IMR-90 (cell line): Measurements from ENCODE around the gene SLC38A3. TPM values are rescaled to one million over a fixed set of nuclear protein-coding genes. Genes with fewer than 3 reads are reported as not detected.

ENCODE experiments used
- ATAC-seq: fragments of 200-7000 bp; cut with Tn5 transposase; 2 replicates; pipeline ENCODE4 v1.9.1; 2020; ENCODE audit warnings: low read depth, mild to moderate bottlenecking, moderate library complexity
- BruUV-seq: library from RNA; stranded (reverse); fragments of 400-500 nt; replicated peaks from 2 replicates; lab custom pipeline; 2021; lab: Mats Ljungman, UMichigan
- CTCF ChIA-PET: fragments of 300-600 bp; formaldehyde crosslinking; extraction: SDS; loops from one replicate; lab custom pipeline; 2021; ENCODE audit warnings: antibody characterized with exemption; lab: Yijun Ruan, JAX
- POLR2A ChIA-PET: fragments of 300-600 bp; sonication (Branson Sonifier 250); formaldehyde crosslinking; loops from one replicate; lab custom pipeline; 2022; ENCODE audit warnings: antibody characterized with exemption; ENCODE audit not compliant: unreplicated experiment; lab: Charles Lee
- DNase-seq: peaks from one replicate; pipeline ENCODE4 v3.0.0; 2013
- H2AFZ ChIP-seq: replicated peaks from 2 replicates; pipeline ENCODE3; 2013; ENCODE audit warnings: low read length, mild to moderate bottlenecking; ENCODE audit not compliant: poor library complexity
- H2AK5ac ChIP-seq: 2 replicates; pipeline ENCODE4 v1.6.1; 2013; ENCODE audit warnings: low read depth, low read length, inconsistent platforms
- H2AK9ac ChIP-seq: replicated peaks from 2 replicates; pipeline ENCODE3; 2013; ENCODE audit warnings: mild to moderate bottlenecking, low read depth, low read length, moderate library complexity; ENCODE audit not compliant: poor library complexity
- H2BK120ac ChIP-seq: 2 replicates; pipeline ENCODE4 v1.6.1; 2013; ENCODE audit warnings: low read depth, low read length, inconsistent platforms
- H2BK15ac ChIP-seq: 3 replicates; pipeline ENCODE4 v1.6.1; 2013; ENCODE audit warnings: low read depth, low read length, inconsistent platforms
- H2BK20ac ChIP-seq: 2 replicates; pipeline ENCODE4 v1.6.1; 2013; ENCODE audit warnings: low read depth, mild to moderate bottlenecking, inconsistent platforms, low read length, moderate library complexity
- H2BK5ac ChIP-seq: 2 replicates; pipeline ENCODE4 v1.6.1; 2013; ENCODE audit warnings: mild to moderate bottlenecking, low read depth, low read length, inconsistent platforms; ENCODE audit not compliant: poor library complexity, severe bottlenecking
- H3K14ac ChIP-seq: replicated peaks from 2 replicates; pipeline ENCODE4 v1.6.1; 2013; ENCODE audit warnings: low read depth, low read length, inconsistent platforms
- H3K18ac ChIP-seq: 2 replicates; pipeline ENCODE4 v1.6.1; 2013; ENCODE audit warnings: low read depth, low read length, control low read depth
- H3K23ac ChIP-seq: 2 replicates; pipeline ENCODE4 v1.6.1; 2013; ENCODE audit warnings: low read depth, low read length, inconsistent platforms
- H3K27ac ChIP-seq: 2 replicates; pipeline ENCODE4 v1.5.1; 2013; ENCODE audit warnings: mild to moderate bottlenecking, control low read depth, low read length; ENCODE audit not compliant: insufficient read depth
- H3K27me3 ChIP-seq: 2 replicates; pipeline ENCODE4 v1.6.1; 2013; ENCODE audit warnings: low read length; ENCODE audit not compliant: control insufficient read depth, insufficient read depth
- H3K36me3 ChIP-seq: 2 replicates; pipeline ENCODE4 v1.6.1; 2013; ENCODE audit warnings: low read length, mixed read lengths; ENCODE audit not compliant: control insufficient read depth, insufficient read depth
- H3K4ac ChIP-seq: 2 replicates; pipeline ENCODE4 v1.6.1; 2013; ENCODE audit warnings: low read depth, low read length, inconsistent platforms
- H3K4me1 ChIP-seq: 2 replicates; pipeline ENCODE4 v1.6.1; 2013; ENCODE audit warnings: low read length, mixed read lengths; ENCODE audit not compliant: control insufficient read depth, insufficient read depth
- H3K4me2 ChIP-seq: 2 replicates; pipeline ENCODE4 v1.6.1; 2013; ENCODE audit warnings: low read depth, mild to moderate bottlenecking, control low read depth, low read length, moderate library complexity
- H3K4me3 ChIP-seq: 2 replicates; pipeline ENCODE4 v1.5.1; 2013; ENCODE audit warnings: low read depth, mild to moderate bottlenecking, control low read depth, low read length, moderate library complexity; ENCODE audit not compliant: insufficient read depth
- H3K56ac ChIP-seq: 2 replicates; pipeline ENCODE4 v1.6.1; 2013; ENCODE audit warnings: low read length, inconsistent platforms; ENCODE audit not compliant: insufficient read depth; ENCODE audit errors: extremely low read depth
- H3K79me1 ChIP-seq, 2 experiments: 2 replicates each; pipeline ENCODE4 v1.6.1; 2013; ENCODE audit warnings: low read length in 2 of 2, inconsistent platforms in 1 of 2, low read depth in 1 of 2
- H3K9ac ChIP-seq: 2 replicates; pipeline ENCODE4 v1.6.1; 2013; ENCODE audit warnings: low read depth, low read length, control low read depth
- H3K9me1 ChIP-seq: 2 replicates; pipeline ENCODE4 v1.6.1; 2013; ENCODE audit warnings: low read length, inconsistent platforms; ENCODE audit not compliant: insufficient read depth
- H3K9me3 ChIP-seq: 2 replicates; pipeline ENCODE4 v1.6.1; 2013; ENCODE audit warnings: low read length; ENCODE audit not compliant: control insufficient read depth, insufficient read depth
- H4K20me1 ChIP-seq: 2 replicates; pipeline ENCODE4 v1.6.1; 2013; ENCODE audit warnings: low read length, inconsistent platforms; ENCODE audit not compliant: insufficient read depth
- H4K5ac ChIP-seq: 2 replicates; pipeline ENCODE4 v1.6.1; 2013; ENCODE audit warnings: mild to moderate bottlenecking, low read depth, low read length, control low read depth
- H4K8ac ChIP-seq, 2 experiments: 2 replicates each; pipeline ENCODE4 v1.6.1; 2013; ENCODE audit warnings: low read depth in 2 of 2, low read length in 2 of 2, control low read depth in 1 of 2, inconsistent platforms in 1 of 2
- H4K91ac ChIP-seq: 2 replicates; pipeline ENCODE4 v1.6.1; 2013; ENCODE audit warnings: low read depth, low read length, inconsistent platforms; ENCODE audit not compliant: insufficient read depth
- BHLHE40 ChIP-seq: fragments of 150-350 bp; IDR thresholded peaks from 2 replicates; pipeline ENCODE4 v1.6.1; 2016; ENCODE audit warnings: mild to moderate bottlenecking, low read depth, low read length
- CEBPB ChIP-seq: IDR thresholded peaks from 2 replicates; pipeline ENCODE4 v1.6.1; 2012; ENCODE audit warnings: low read depth, low read length, improper control_type of control experiment
- CHD1 ChIP-seq: IDR thresholded peaks from 2 replicates; pipeline ENCODE4 v1.6.1; 2012; ENCODE audit warnings: low read depth, low read length, improper control_type of control experiment
- CTCF ChIP-seq: conservative IDR thresholded peaks from 2 replicates; pipeline ENCODE4 v1.5.1; 2012; ENCODE audit warnings: mild to moderate bottlenecking, low read depth, low read length, improper control_type of control experiment
- ELK1 ChIP-seq: fragments of 150-350 bp; IDR thresholded peaks from 2 replicates; pipeline ENCODE4 v1.6.1; 2016; ENCODE audit warnings: low read depth, mild to moderate bottlenecking, low read length, moderate library complexity, borderline replicate concordance
- FOS ChIP-seq: fragments of 150-350 bp; IDR thresholded peaks from 2 replicates; pipeline ENCODE4 v1.6.1; 2016; ENCODE audit warnings: low read depth, low read length
- MAFK ChIP-seq: IDR thresholded peaks from 2 replicates; pipeline ENCODE4 v1.6.1; 2012; ENCODE audit warnings: low read depth, low read length, improper control_type of control experiment
- MXI1 ChIP-seq: IDR thresholded peaks from 2 replicates; pipeline ENCODE4 v1.6.1; 2012; ENCODE audit warnings: low read depth, mild to moderate bottlenecking, low read length, moderate library complexity, borderline replicate concordance
- NFE2L2 ChIP-seq: fragments of 150-350 bp; IDR thresholded peaks from 2 replicates; pipeline ENCODE4 v1.6.1; 2016; ENCODE audit warnings: low read depth, mild to moderate bottlenecking, low read length
- POLR2A ChIP-seq: IDR thresholded peaks from 2 replicates; pipeline ENCODE4 v1.6.1; 2012; ENCODE audit warnings: mild to moderate bottlenecking, low read depth, low read length
- RCOR1 ChIP-seq: IDR thresholded peaks from 2 replicates; pipeline ENCODE4 v1.6.1; 2012; ENCODE audit warnings: mild to moderate bottlenecking, low read length, improper control_type of control experiment; ENCODE audit not compliant: insufficient replicate concordance
- RFX5 ChIP-seq: IDR thresholded peaks from 2 replicates; pipeline ENCODE4 v1.8.0; 2012; ENCODE audit warnings: low read depth, mild to moderate bottlenecking, low read length, moderate library complexity
- SMC3 ChIP-seq: fragments of 150-350 bp; IDR thresholded peaks from 2 replicates; pipeline ENCODE4 v1.6.1; 2016; ENCODE audit warnings: low read depth, mild to moderate bottlenecking, antibody characterized with exemption, low read length, moderate library complexity
- USF2 ChIP-seq: fragments of 150-350 bp; IDR thresholded peaks from 2 replicates; pipeline ENCODE4 v1.6.1; 2017; ENCODE audit warnings: mild to moderate bottlenecking, antibody characterized with exemption, low read length, low read depth
- WGBS, 2 experiments: methylation state at CpG; one replicate each; pipeline versions ENCODE4 v1.1.5 to v1.1.7; 2013; ENCODE audit warnings: missing lambda C conversion rate in 2 of 2; ENCODE audit not compliant: insufficient read length in 1 of 2; ENCODE audit errors: extremely low coverage in 2 of 2; 5-methylcytosine and 5-hydroxymethylcytosine counted together
- dilution Hi-C: fragments of 300-500 bp; cut with HindIII; formaldehyde crosslinking; loops from one replicate; pipeline ENCODE4 v1.14.3; 2018; ENCODE audit warnings: low sequenced_read_pairs; ENCODE audit not compliant: unreplicated experiment
- in situ Hi-C: fragments of 300-500 bp; cut with MboI; formaldehyde crosslinking; loops from 3 replicates; pipeline ENCODE4 v1.14.3; 2019; ENCODE audit warnings: low sequenced_read_pairs, inconsistent platforms, mixed read lengths
- intact Hi-C: fragments of 100-400 bp; cut with micrococcal nuclease; formaldehyde crosslinking; loops from 2 replicates; pipeline ENCODE4 v1.10.0; 2022
- polyA plus RNA-seq, 3 experiments: library from polyadenylated mRNA; depleted of rRNA; stranded (reverse); fragments of >200 nt; gene quantifications; 2 replicates each; pipeline ENCODE4 v1.2.3, GENCODE V29; 2012; ENCODE audit warnings: low replicate concordance in 1 of 3
- total RNA-seq: library from RNA; depleted of rRNA; stranded (reverse); fragments of >200 nt; gene quantifications from 2 replicates; pipeline ENCODE4 v1.2.3, GENCODE V29; 2012

Gene SLC38A3
- total and polyA plus RNA-seq, 2 of the 4 experiments (the other 2 are of a cell fraction): 0.12 to 0.36 TPM

- Histone ChIP-seq H4K20me1 (peaks cover 20% of the 10 kb centered on the region), H3K4ac (no peak overlapping the region), H3K23ac (no peak overlapping the region), H3K27ac (no peak overlapping the region), H3K9me1 (peaks cover 10% of the 10 kb centered on the region; the same call in 1 of the 2 replicates), H3K79me1 (peaks cover 0 to 11% of the 10 kb centered on the region in 2 experiments; a peak in 2 of 4 replicates), H2BK5ac (no peak overlapping the region), H2BK15ac (no peak overlapping the region), H3K18ac (no peak overlapping the region), H3K27me3 (no peaks in the 10 kb centered on the region), H3K56ac (no peak overlapping the region), H4K8ac (no peak overlapping the region), H2BK120ac (no peak overlapping the region), H3K14ac (no peak overlapping the region), H2AK9ac (no peak overlapping the region), H4K5ac (no peak overlapping the region), H3K4me1 (no peaks in the 10 kb centered on the region), H3K9ac (no peak overlapping the region), H3K9me3 (no peaks in the 10 kb centered on the region), H4K91ac (no peak overlapping the region), H3K4me3 (no peak overlapping the region), H3K36me3 (no peaks in the 10 kb centered on the region), H2AFZ (no peak overlapping the region), H2AK5ac (no peak overlapping the region), H3K4me2 (no peak overlapping the region), H2BK20ac (no peak overlapping the region)
- DNase-seq: no peak
- intact Hi-C loops (no loop called here), in situ Hi-C loops (no loop called here), dilution Hi-C loops (no loop called here)
- ATAC-seq: no peak
- no TSS peak for BruUV-seq
- POLR2A ChIA-PET: no interaction called here
- TF ChIP-seq BHLHE40 (no peak), MXI1 (no peak), CHD1 (no peak), FOS (no peak), USF2 (no peak), RFX5 (no peak), SMC3 (no peak), ELK1 (no peak), MAFK (no peak), POLR2A (no peak), NFE2L2 (no peak), CEBPB (no peak), RCOR1 (no peak), CTCF (no peak)
- CTCF ChIA-PET: interaction anchor here (0.6 kb wide), 1 partner anchor 29 kb away, joined by 5 read pairs; no protein-coding TSS in a partner anchor
- 64% methylated on average over 2 of the region's 4 CpGs; no CpG with 5 or more reads in 1 of the 2 experiments for WGBS, 2 experiments
These were observed 28.1 kb downstream of the SLC38A3 start for GRCh38 chr3:50233176-50233575.
